Neural progenitor cell (in vitro differentiated cells): ENCODE results near the gene TUNAR.

Source experiments
- CTCF ChIP-seq: fragments of 200-600 bp; sonication (generic); IDR thresholded peaks from 2 replicates; pipeline ENCODE4 v1.5.1; 2017; ENCODE audit warnings: antibody characterized with exemption, mild to moderate bottlenecking
- EZH2phosphoT487 ChIP-seq: fragments of 200-600 bp; sonication (generic); IDR thresholded peaks from 2 replicates; pipeline ENCODE4 v1.6.1; 2017; ENCODE audit warnings: antibody characterized with exemption

GRCh38 chr14:95872777-95873176, 3.9 kb upstream of the TUNAR start:
- TF ChIP-seq CTCF (no peak), EZH2phosphoT487 (no peak)
